DND-41 (cell line): ENCODE measurements around the gene PPP1R1C.
"Not testable (repeated sequence)": the region's sequence is repeated elsewhere in the genome, so short reads cannot be mapped to it uniquely, and the experiment has no call there.

Experiments
- ATAC-seq: fragments of 200-7000 bp; cut with Tn5 transposase; 3 replicates; pipeline ENCODE4 v1.9.1; 2021; ENCODE audit warnings: low read depth; ENCODE audit not compliant: insufficient read depth
- DNase-seq: peaks from one replicate; pipeline ENCODE4 v3.0.0-alpha.2; 2020
- H2AFZ ChIP-seq: 2 replicates; pipeline ENCODE4 v1.6.0; 2012; ENCODE audit warnings: low read depth, low read length
- H3K27ac ChIP-seq: 2 replicates; pipeline ENCODE4 v1.5.1; 2012; ENCODE audit warnings: low read length, inconsistent platforms
- H3K27me3 ChIP-seq: fragments of 200-600 bp; sonication (generic); 2 replicates; pipeline ENCODE4 v1.6.0; 2012; ENCODE audit warnings: low read length, mild to moderate bottlenecking, inconsistent platforms; ENCODE audit not compliant: insufficient read depth, poor library complexity
- H3K36me3 ChIP-seq: 2 replicates; pipeline ENCODE4 v1.5.1; 2012; ENCODE audit warnings: low read length, inconsistent platforms; ENCODE audit not compliant: insufficient read depth
- H3K4me1 ChIP-seq: 2 replicates; pipeline ENCODE4 v1.5.1; 2012; ENCODE audit warnings: mild to moderate bottlenecking, low read length; ENCODE audit not compliant: insufficient read depth
- H3K4me2 ChIP-seq: 2 replicates; pipeline ENCODE4 v1.6.0; 2012; ENCODE audit warnings: mild to moderate bottlenecking, moderate library complexity, low read length, inconsistent platforms; ENCODE audit not compliant: insufficient read depth
- H3K4me3 ChIP-seq, 2 experiments: fragments of 200-600 bp in 1 of 2; shearing (Covaris generic) in 1 of 2; 2 replicates each; pipeline ENCODE4 v1.5.1; 2012 to 2016; ENCODE audit warnings: inconsistent platforms in 2 of 2, low read length in 2 of 2, mild to moderate bottlenecking in 2 of 2, low read depth in 1 of 2, moderate library complexity in 1 of 2
- H3K79me2 ChIP-seq: 2 replicates; pipeline ENCODE4 v1.6.0; 2012; ENCODE audit warnings: low read length, inconsistent platforms; ENCODE audit not compliant: insufficient read depth
- H3K9ac ChIP-seq: 2 replicates; pipeline ENCODE4 v1.6.0; 2012; ENCODE audit warnings: low read depth, mild to moderate bottlenecking, inconsistent platforms, low read length, moderate library complexity
- H3K9me3 ChIP-seq: 2 replicates; pipeline ENCODE4 v1.5.1; 2012; ENCODE audit warnings: low read length, moderate library complexity, mild to moderate bottlenecking, inconsistent platforms; ENCODE audit not compliant: insufficient read depth, severe bottlenecking
- H4K20me1 ChIP-seq: 2 replicates; pipeline ENCODE4 v1.6.0; 2012; ENCODE audit warnings: low read length; ENCODE audit not compliant: insufficient read depth
- CTCF ChIP-seq: IDR thresholded peaks from 2 replicates; pipeline ENCODE4 v1.5.1; 2012; ENCODE audit warnings: borderline replicate concordance, low read length, moderate library complexity, mild to moderate bottlenecking; ENCODE audit not compliant: poor library complexity, severe bottlenecking; ENCODE audit errors: extremely low read depth
- EZH2 ChIP-seq: IDR thresholded peaks from 3 replicates; pipeline ENCODE4 v1.6.1; 2012; ENCODE audit warnings: borderline replicate concordance, low read depth, mild to moderate bottlenecking, moderate library complexity, low read length, inconsistent platforms; ENCODE audit not compliant: severe bottlenecking

PPP1R1C gene

GRCh38 chr2:182023235-182023634, 37.6 kb downstream of the PPP1R1C start:
- H3K27ac ChIP-seq, result no peak overlapping the region
- H3K9ac ChIP-seq, result no peak overlapping the region
- H2AFZ ChIP-seq, result no peak overlapping the region
- no peaks in the 10 kb centered on the region for H4K20me1 ChIP-seq
- no peak overlapping the region for H3K4me2 ChIP-seq
- H3K27me3 ChIP-seq, result no peaks in the 10 kb centered on the region
- H3K4me3 ChIP-seq, result no peak overlapping the region
- H3K79me2 ChIP-seq, result no peaks in the 10 kb centered on the region
- peaks cover 3% of the 10 kb centered on the region for H3K9me3 ChIP-seq
- no peak for TF ChIP-seq EZH2
- no peak for TF ChIP-seq CTCF
- no peaks in the 10 kb centered on the region for H3K36me3 ChIP-seq
- ATAC-seq (no peak), DNase-seq (no peak)
- peaks cover 22% of the 10 kb centered on the region for H3K4me1 ChIP-seq

GRCh38 chr2:182030875-182031274, 45.2 kb downstream of the PPP1R1C start:
- not testable (repeated sequence) for H3K4me2 ChIP-seq, H3K4me3 ChIP-seq, H3K9ac ChIP-seq, H3K4me1 ChIP-seq, H3K9me3 ChIP-seq, DNase-seq, H3K79me2 ChIP-seq, H2AFZ ChIP-seq, ATAC-seq, H3K27me3 ChIP-seq, H4K20me1 ChIP-seq, H3K27ac ChIP-seq, H3K36me3 ChIP-seq

- Histone ChIP-seq H3K27me3 (no peaks in the 10 kb centered on the region), H3K27ac (no peak overlapping the region), H3K4me1 (no peaks in the 10 kb centered on the region), H3K9ac (no peak overlapping the region), H4K20me1 (no peaks in the 10 kb centered on the region), H2AFZ (no peak overlapping the region), H3K9me3 (no peaks in the 10 kb centered on the region), H3K36me3 (no peaks in the 10 kb centered on the region), H3K4me3 (no peak overlapping the region), H3K79me2 (no peaks in the 10 kb centered on the region), H3K4me2 (no peak overlapping the region)
- DNase-seq (no peak), ATAC-seq (no peak)
- no peak for TF ChIP-seq EZH2
- no peak for TF ChIP-seq CTCF
Measured at GRCh38 chr2:182031956-182032355, 46.3 kb downstream of the PPP1R1C start.

- Histone ChIP-seq H3K4me3 (no peak overlapping the region), H3K9ac (no peak overlapping the region), H3K36me3 (no peaks in the 10 kb centered on the region), H3K79me2 (no peaks in the 10 kb centered on the region), H3K27ac (no peak overlapping the region), H3K4me2 (no peak overlapping the region), H3K4me1 (no peaks in the 10 kb centered on the region), H2AFZ (no peak overlapping the region), H3K27me3 (no peaks in the 10 kb centered on the region), H3K9me3 (no peaks in the 10 kb centered on the region), H4K20me1 (no peaks in the 10 kb centered on the region)
- ATAC-seq (no peak), DNase-seq (no peak)
- no peak for TF ChIP-seq EZH2
- no peak for TF ChIP-seq CTCF
Measured at GRCh38 chr2:182033449-182033848, 47.8 kb downstream of the PPP1R1C start.
